ENCODE data around the gene IKZF3. TPM values are rescaled to one million over a fixed set of nuclear protein-coding genes. Genes with fewer than 3 reads are reported as not detected.
"Not testable (repeated sequence)": the region's sequence is repeated elsewhere in the genome, so short reads cannot be mapped to it uniquely, and the experiment has no call there.

The IKZF3 gene
- total RNA-seq, 1 donor from 2014 or later = 220 TPM

DNA sequence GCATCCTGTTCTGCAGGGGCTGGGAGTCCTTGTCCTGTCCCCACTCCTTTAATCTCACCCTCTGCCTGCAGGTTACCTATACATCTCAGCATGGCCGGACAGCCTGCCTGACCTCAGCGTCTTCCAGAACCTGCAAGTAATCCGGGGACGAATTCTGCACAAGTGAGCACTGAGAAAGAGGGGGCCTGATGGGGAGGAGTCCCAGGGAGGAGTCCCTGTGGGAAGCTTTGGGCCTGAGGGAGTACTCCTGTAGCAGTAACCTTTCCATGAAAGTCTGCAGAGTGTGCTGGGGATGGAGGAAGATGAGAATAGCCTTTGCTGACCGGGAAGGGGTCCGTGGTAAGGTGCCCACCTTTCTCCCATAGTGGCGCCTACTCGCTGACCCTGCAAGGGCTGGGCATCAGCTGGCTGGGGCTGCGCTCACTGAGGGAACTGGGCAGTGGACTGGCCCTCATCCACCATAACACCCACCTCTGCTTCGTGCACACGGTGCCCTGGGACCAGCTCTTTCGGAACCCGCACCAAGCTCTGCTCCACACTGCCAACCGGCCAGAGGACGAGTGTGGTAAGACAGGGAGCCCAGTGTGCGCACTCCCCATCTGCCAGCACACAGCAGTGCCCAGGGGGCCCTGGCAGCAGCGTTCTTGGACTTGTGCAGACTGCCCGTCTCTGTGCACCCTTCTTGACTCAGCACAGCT lies 148.6 kb downstream of the IKZF3 start:
- Mint-ChIP-seq H3K27me3 (no peaks in the 10 kb centered on the region), H3K36me3 (ENCODE audit: low read depth) (no peaks in the 10 kb centered on the region), H3K27ac (no peak overlapping the region), H3K9me3 (no peaks in the 10 kb centered on the region), H3K4me3 (no peak overlapping the region), H3K4me1 (no peaks in the 10 kb centered on the region)
- ATAC-seq (ENCODE audit: low read depth) (no peak), DNase-seq (no peak)
- intact Hi-C loops (cut with micrococcal nuclease) = no loop called here
- no peak for TF ChIP-seq CTCF (IDR thresholded peaks at IDR 0.05)
- ChIA-PET POLR2A (no interaction called here), CTCF (no interaction called here)

DNA sequence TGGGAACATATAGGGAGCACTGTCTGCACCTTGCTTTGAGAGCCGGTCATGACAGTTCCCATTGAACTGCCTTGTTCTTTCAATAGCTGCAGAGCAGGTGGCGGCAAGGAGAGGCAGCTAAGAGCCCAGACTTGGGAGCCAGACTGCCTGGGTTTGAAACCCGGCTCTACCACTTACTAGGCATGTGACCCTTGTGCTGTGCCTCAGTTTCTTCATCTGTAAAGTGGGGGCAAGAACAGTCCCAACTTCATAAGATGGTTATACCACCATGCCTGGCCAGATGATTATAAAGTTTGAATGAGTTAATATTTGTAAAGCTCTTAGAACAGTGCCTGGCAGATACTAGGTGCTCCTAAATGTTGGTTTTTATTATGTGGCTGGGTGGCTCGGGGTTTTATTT lies 149.9 kb downstream of the IKZF3 start:
- ChIA-PET POLR2A (interaction anchor here (0.7 kb wide), 2 partner anchors 10 to 34 kb away, joined by 3 read pairs; no protein-coding TSS in a partner anchor), CTCF (no interaction called here)
- H3K27me3 Mint-ChIP-seq = no peaks in the 10 kb centered on the region
- no peak overlapping the region for H3K27ac Mint-ChIP-seq
- H3K36me3 Mint-ChIP-seq (ENCODE audit: low read depth) = no peaks in the 10 kb centered on the region
- intact Hi-C loops (cut with micrococcal nuclease) = no loop called here
- TF ChIP-seq CTCF (IDR thresholded peaks at IDR 0.05) = no peak
- no peak overlapping the region for H3K4me3 Mint-ChIP-seq
- H3K4me1 Mint-ChIP-seq = peaks cover 5% of the 10 kb centered on the region
- DNase-seq (no peak), ATAC-seq (ENCODE audit: low read depth) (no peak)
- H3K9me3 Mint-ChIP-seq = no peaks in the 10 kb centered on the region

DNA sequence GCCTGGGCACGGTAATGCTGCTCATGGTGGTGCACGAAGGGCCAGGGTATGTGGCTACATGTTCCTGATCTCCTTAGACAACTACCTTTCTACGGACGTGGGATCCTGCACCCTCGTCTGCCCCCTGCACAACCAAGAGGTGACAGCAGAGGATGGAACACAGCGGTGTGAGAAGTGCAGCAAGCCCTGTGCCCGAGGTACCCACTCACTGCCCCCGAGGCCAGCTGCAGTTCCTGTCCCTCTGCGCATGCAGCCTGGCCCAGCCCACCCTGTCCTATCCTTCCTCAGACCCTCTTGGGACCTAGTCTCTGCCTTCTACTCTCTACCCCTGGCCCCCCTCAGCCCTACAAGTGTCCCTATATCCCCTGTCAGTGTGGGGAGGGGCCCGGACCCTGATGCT lies 152.3 kb downstream of the IKZF3 start:
- no peak for DNase-seq
- Mint-ChIP-seq H3K9me3 (no peaks in the 10 kb centered on the region), H3K27ac (no peak overlapping the region), H3K36me3 (ENCODE audit: low read depth) (no peaks in the 10 kb centered on the region), H3K27me3 (no peaks in the 10 kb centered on the region), H3K4me1 (peaks cover 10% of the 10 kb centered on the region), H3K4me3 (no peak overlapping the region)
- ChIA-PET POLR2A (no interaction called here), CTCF (no interaction called here)
- no peak for ATAC-seq (ENCODE audit: low read depth)
- TF ChIP-seq CTCF (IDR thresholded peaks at IDR 0.05) = no peak
- intact Hi-C loops (cut with micrococcal nuclease) = no loop called here

DNA sequence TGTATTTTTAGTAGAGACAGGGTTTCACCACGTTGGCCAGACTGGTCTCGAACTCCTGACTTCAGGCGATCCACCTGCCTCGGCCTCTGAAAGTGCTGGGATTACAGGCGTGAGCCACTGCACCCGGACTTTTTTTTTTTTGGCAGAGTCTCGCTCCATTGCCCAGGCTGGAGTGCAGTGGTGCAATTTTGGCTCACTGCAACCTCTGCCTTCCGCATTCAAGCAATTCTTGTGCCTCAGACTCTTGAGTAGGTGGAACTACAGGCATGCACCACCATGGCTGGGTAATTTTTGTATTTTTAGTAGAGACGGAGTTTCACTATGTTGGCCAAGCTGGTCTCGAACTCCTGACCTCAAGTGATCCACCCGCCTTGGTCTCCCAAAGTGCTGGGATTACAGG lies 153.0 kb downstream of the IKZF3 start:
- intact Hi-C loops (cut with micrococcal nuclease); POLR2A ChIA-PET; H3K36me3 Mint-ChIP-seq (ENCODE audit: low read depth); H3K27ac Mint-ChIP-seq; H3K9me3 Mint-ChIP-seq; H3K4me3 Mint-ChIP-seq; H3K27me3 Mint-ChIP-seq; ATAC-seq (ENCODE audit: low read depth); DNase-seq; CTCF ChIA-PET: not testable (repeated sequence)
- H3K4me1 Mint-ChIP-seq = peaks cover 13% of the 10 kb centered on the region

DNA sequence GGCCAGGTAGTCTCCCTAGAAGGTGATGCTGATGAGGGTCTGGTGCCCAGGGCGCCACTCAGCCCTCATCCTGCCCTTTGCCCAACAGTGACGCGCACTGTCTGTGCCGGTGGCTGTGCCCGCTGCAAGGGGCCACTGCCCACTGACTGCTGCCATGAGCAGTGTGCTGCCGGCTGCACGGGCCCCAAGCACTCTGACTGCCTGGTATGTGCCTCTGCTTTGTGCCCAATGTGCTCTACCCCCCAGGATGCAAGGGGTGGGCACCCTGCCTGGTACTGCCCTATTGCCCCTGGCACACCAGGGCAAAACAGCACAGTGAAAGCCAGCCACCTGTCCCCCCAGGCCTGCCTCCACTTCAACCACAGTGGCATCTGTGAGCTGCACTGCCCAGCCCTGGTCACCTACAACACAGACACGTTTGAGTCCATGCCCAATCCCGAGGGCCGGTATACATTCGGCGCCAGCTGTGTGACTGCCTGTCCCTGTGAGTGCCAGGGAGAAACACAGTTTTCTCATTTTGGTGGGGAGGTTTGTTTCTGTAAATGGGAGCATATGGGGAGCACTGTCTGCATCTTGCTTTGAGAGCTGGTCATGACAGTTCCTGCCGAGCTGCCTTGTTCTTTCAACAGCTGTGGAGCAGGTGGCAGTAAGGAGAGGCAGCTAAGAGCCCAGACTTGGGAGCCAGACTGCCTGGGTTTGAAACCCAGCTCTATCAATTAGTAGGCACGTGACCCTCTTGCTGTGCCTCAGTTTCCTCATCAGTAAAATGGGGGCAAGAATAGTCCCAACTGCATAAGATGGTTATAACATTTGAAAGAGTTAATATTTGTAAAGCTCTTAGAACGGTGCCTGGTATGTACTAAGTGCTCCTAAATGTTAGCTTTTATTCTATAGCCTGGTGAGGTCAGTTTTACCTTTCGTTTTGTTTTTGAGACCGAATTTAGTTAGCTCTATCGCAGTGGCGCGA lies 153.8 kb downstream of the IKZF3 start:
- no peak for ATAC-seq (ENCODE audit: low read depth)
- Mint-ChIP-seq H3K4me1 (peaks cover 13% of the 10 kb centered on the region), H3K27ac (no peak overlapping the region), H3K36me3 (ENCODE audit: low read depth) (no peaks in the 10 kb centered on the region), H3K9me3 (no peaks in the 10 kb centered on the region), H3K4me3 (no peak overlapping the region), H3K27me3 (no peaks in the 10 kb centered on the region)
- ChIA-PET POLR2A (no interaction called here), CTCF (no interaction called here)
- TF ChIP-seq CTCF (IDR thresholded peaks at IDR 0.05) = no peak
- intact Hi-C loops (cut with micrococcal nuclease) = no loop called here
- DNase-seq = no peak

Measured in activated B cell treated with CpG ODN at 0.5 μM for 24 hours (primary cell).